Naive thymus-derived CD4-positive, alpha-beta T cell (primary cell): ENCODE results near the gene CLDN10. TPM values are rescaled to one million over a fixed set of nuclear protein-coding genes. Genes with fewer than 3 reads are reported as not detected.

ENCODE experiments used
- ATAC-seq: fragments of 150-1000 bp; cut with Tn5 transposase; 2 replicates; pipeline ENCODE4 v1.10.0; 2021; ENCODE audit warnings: mild to moderate bottlenecking, moderate library complexity
- CTCF ChIA-PET: fragments of 350-600 bp; sonication (Branson Sonifier 250); formaldehyde crosslinking; loops from one replicate; lab custom pipeline; 2021; ENCODE audit warnings: antibody characterized with exemption; lab: Charles Lee
- POLR2A ChIA-PET: fragments of 350-600 bp; sonication (Branson Sonifier 250); formaldehyde crosslinking; loops from one replicate; lab custom pipeline; 2021; ENCODE audit warnings: antibody characterized with exemption, inconsistent platforms; lab: Charles Lee
- DNase-seq, 9 donors: peaks; one replicate each; pipeline versions ENCODE4 v3.0.0 to v3.0.0-alpha.2; 2020 to 2022; ENCODE audit warnings: mixed read lengths in 1 of 9
- H3K27ac ChIP-seq: one replicate; pipeline ENCODE4 v1.7.0; 2013; ENCODE audit warnings: mild to moderate bottlenecking, low read depth, low read length, moderate library complexity
- H3K27me3 ChIP-seq, 2 donors: one replicate each; pipeline ENCODE4 v1.7.0; 2013; ENCODE audit warnings: low read length in 2 of 2, mild to moderate bottlenecking in 2 of 2, moderate library complexity in 2 of 2; ENCODE audit not compliant: control insufficient read depth in 2 of 2, insufficient read depth in 2 of 2
- H3K36me3 ChIP-seq, 3 experiments: 1 replicate in 2 of 3; 2 replicates in 1 of 3; pipeline ENCODE4 v1.7.0; 2013; ENCODE audit warnings: low read length in 3 of 3, mild to moderate bottlenecking in 3 of 3, moderate library complexity in 1 of 3; ENCODE audit not compliant: insufficient read depth in 3 of 3, control insufficient read depth in 2 of 3
- H3K4me1 ChIP-seq, 2 donors: one replicate each; pipeline ENCODE4 v1.7.0; 2013; ENCODE audit warnings: low read length in 2 of 2, mild to moderate bottlenecking in 2 of 2, moderate library complexity in 1 of 2; ENCODE audit not compliant: control insufficient read depth in 2 of 2, insufficient read depth in 2 of 2
- H3K4me3 ChIP-seq: 2 replicates; pipeline ENCODE4 v1.7.0; 2013; ENCODE audit warnings: mild to moderate bottlenecking, low read length
- H3K9me3 ChIP-seq, 3 experiments: 1 replicate in 2 of 3; 2 replicates in 1 of 3; pipeline ENCODE4 v1.7.0; 2013; ENCODE audit warnings: low read length in 3 of 3; ENCODE audit not compliant: control insufficient read depth in 2 of 3
- H3K27ac Mint-ChIP-seq, 9 donors: one replicate each; pipeline ENCODE4 v1.8.0; 2020 to 2022; ENCODE audit warnings: mixed read lengths in 9 of 9, mild to moderate bottlenecking in 8 of 9, moderate library complexity in 5 of 9, inconsistent platforms in 2 of 9
- H3K27me3 Mint-ChIP-seq, 5 donors: one replicate each; pipeline ENCODE4 v1.8.0; 2021 to 2022; ENCODE audit warnings: mixed read lengths in 5 of 5, mild to moderate bottlenecking in 1 of 5
- H3K36me3 Mint-ChIP-seq, 5 donors: one replicate each; pipeline ENCODE4 v1.8.0; 2020 to 2022; ENCODE audit warnings: mixed read lengths in 5 of 5, mild to moderate bottlenecking in 3 of 5, inconsistent platforms in 1 of 5
- H3K4me1 Mint-ChIP-seq, 7 donors: one replicate each; pipeline ENCODE4 v1.8.0; 2020 to 2022; ENCODE audit warnings: mixed read lengths in 7 of 7, mild to moderate bottlenecking in 3 of 7, inconsistent platforms in 1 of 7
- H3K4me3 Mint-ChIP-seq, 10 donors: one replicate each; pipeline ENCODE4 v1.8.0; 2020 to 2022; ENCODE audit warnings: mild to moderate bottlenecking in 10 of 10, mixed read lengths in 10 of 10, moderate library complexity in 6 of 10, inconsistent platforms in 2 of 10
- H3K9me3 Mint-ChIP-seq, 11 donors: one replicate each; pipeline ENCODE4 v1.8.0; 2020 to 2022; ENCODE audit warnings: mixed read lengths in 11 of 11, mild to moderate bottlenecking in 4 of 11, inconsistent platforms in 1 of 11, moderate library complexity in 1 of 11
- intact Hi-C, 2 donors: fragments of 100-400 bp; cut with micrococcal nuclease; formaldehyde crosslinking; loops; one replicate each; pipeline ENCODE4 v1.15.1; 2023
- polyA plus RNA-seq, 2 donors: library from polyadenylated mRNA; unstranded; fragments of 300-500 nt; fragmentation: Illumina TruSeq; gene quantifications; one replicate each; pipeline ENCODE4 v1.2.3, GENCODE V29; 2021
- total RNA-seq, 6 experiments: library from RNA in 5 of 6; stranded (reverse) in 5 of 6; gene quantifications; 1 replicate in 5 of 6; 2 replicates in 1 of 6; pipeline ENCODE4 v1.2.3 and lab custom pipeline; 2021 to 2026

The CLDN10 gene
- total and polyA plus RNA-seq, 7 experiments from 2014 or later = not detected

- peak; percentile 56 for ATAC-seq
These were observed 71.5 kb downstream of the CLDN10 start for GRCh38 chr13:95624020-95624419.

GRCh38 chr13:95626768-95627167, 74.2 kb downstream of the CLDN10 start:
- H3K27ac Mint-ChIP-seq = no peak overlapping the region
- no peaks in the 10 kb centered on the region for H3K9me3 Mint-ChIP-seq
- H3K36me3 Mint-ChIP-seq = no peaks in the 10 kb centered on the region
- ChIA-PET POLR2A (no interaction called here), CTCF (interaction anchor here (0.9 to 1.1 kb wide), 2 partner anchors 205 to 207 kb away, joined by 3 to 4 read pairs; no protein-coding TSS in a partner anchor)
- intact Hi-C loops = loop anchor here in 1 of 2 donors (10.0 kb wide), 1 partner anchor 1188 kb away; no protein-coding TSS in a partner anchor
- H3K27ac ChIP-seq = no peak overlapping the region
- no peaks in the 10 kb centered on the region for H3K4me1 ChIP-seq
- no peak for DNase-seq
- peaks cover 0 to 3% (median 0%) of the 10 kb centered on the region in 7 donors for H3K4me1 Mint-ChIP-seq
- H3K9me3 ChIP-seq = no peaks in the 10 kb centered on the region
- no peaks in the 10 kb centered on the region for H3K36me3 ChIP-seq
- ATAC-seq = no peak
- no peak overlapping the region for H3K4me3 ChIP-seq
- no peak overlapping the region for H3K4me3 Mint-ChIP-seq
- H3K27me3 Mint-ChIP-seq = peaks cover 22 to 34% (median 24%) of the 10 kb centered on the region in 5 donors
- no peaks in the 10 kb centered on the region for H3K27me3 ChIP-seq

More at GRCh38 chr13:95624020-95624419, 71.5 kb downstream of the CLDN10 start:
- peaks cover 0 to 3% (median 0%) of the 10 kb centered on the region in 7 donors for H3K4me1 Mint-ChIP-seq
- DNase-seq = peak in 5 of 9 donors; percentile 18 to 42 (median 29)
- no peak overlapping the region for H3K27ac Mint-ChIP-seq
- no peak overlapping the region for H3K4me3 ChIP-seq
- ChIA-PET CTCF (interaction anchor here (0.6 to 4.2 kb wide), 5 partner anchors 37 to 210 kb away, joined by 3 to 67 read pairs (median 4); no protein-coding TSS in a partner anchor), POLR2A (no interaction called here)
- no peaks in the 10 kb centered on the region for H3K36me3 ChIP-seq
- H3K27me3 Mint-ChIP-seq = peaks cover 15 to 32% (median 20%) of the 10 kb centered on the region in 5 donors
- no peak overlapping the region for H3K27ac ChIP-seq
- H3K9me3 Mint-ChIP-seq = no peaks in the 10 kb centered on the region
- H3K36me3 Mint-ChIP-seq = no peaks in the 10 kb centered on the region
- intact Hi-C loops = loop anchor here (1.0 to 10.0 kb wide), 6 partner anchors 36 to 1191 kb away; no protein-coding TSS in a partner anchor
- H3K4me1 ChIP-seq = no peaks in the 10 kb centered on the region
- H3K4me3 Mint-ChIP-seq = no peak overlapping the region
- no peaks in the 10 kb centered on the region for H3K9me3 ChIP-seq
- H3K27me3 ChIP-seq = no peaks in the 10 kb centered on the region

GRCh38 chr13:95627590-95627989, 75.1 kb downstream of the CLDN10 start:
- Mint-ChIP-seq H3K36me3 (no peaks in the 10 kb centered on the region), H3K4me3 (no peak overlapping the region), H3K27me3 (peaks cover 17 to 36% (median 21%) of the 10 kb centered on the region in 5 donors), H3K27ac (no peak overlapping the region), H3K4me1 (peaks cover 0 to under 1% (median 0%) of the 10 kb centered on the region in 7 donors), H3K9me3 (peaks cover 0 to 1% (median 0%) of the 10 kb centered on the region in 11 donors)
- DNase-seq (no peak), ATAC-seq (no peak)
- Histone ChIP-seq H3K4me3 (no peak overlapping the region), H3K27ac (no peak overlapping the region), H3K27me3 (no peaks in the 10 kb centered on the region), H3K36me3 (no peaks in the 10 kb centered on the region), H3K4me1 (no peaks in the 10 kb centered on the region), H3K9me3 (no peaks in the 10 kb centered on the region)
- POLR2A ChIA-PET = no interaction called here
- intact Hi-C loops = loop anchor here in 1 of 2 donors (10.0 kb wide), 1 partner anchor 1187 kb away; no protein-coding TSS in a partner anchor
- CTCF ChIA-PET = interaction anchor here (0.9 to 1.1 kb wide), 3 partner anchors 33 to 206 kb away, joined by 3 to 4 read pairs (median 3); no protein-coding TSS in a partner anchor

GRCh38 chr13:95628488-95628887, 76.0 kb downstream of the CLDN10 start:
- no peaks in the 10 kb centered on the region for H3K4me1 Mint-ChIP-seq
- CTCF ChIA-PET = interaction anchor here (0.7 to 0.9 kb wide), 2 partner anchors 13 to 32 kb away, joined by 3 read pairs; no protein-coding TSS in a partner anchor
- H3K9me3 ChIP-seq = no peaks in the 10 kb centered on the region
- H3K27ac Mint-ChIP-seq = no peak overlapping the region
- H3K36me3 Mint-ChIP-seq = no peaks in the 10 kb centered on the region
- peaks cover 15 to 33% (median 18%) of the 10 kb centered on the region in 5 donors for H3K27me3 Mint-ChIP-seq
- H3K27me3 ChIP-seq = no peaks in the 10 kb centered on the region
- no peak overlapping the region for H3K27ac ChIP-seq
- no peaks in the 10 kb centered on the region for H3K4me1 ChIP-seq
- ATAC-seq (no peak), DNase-seq (no peak)
- H3K9me3 Mint-ChIP-seq = peaks cover 0 to 1% (median 0%) of the 10 kb centered on the region in 11 donors
- intact Hi-C loops = loop anchor here in 1 of 2 donors (10.0 kb wide), 1 partner anchor 1186 kb away; no protein-coding TSS in a partner anchor
- POLR2A ChIA-PET = no interaction called here
- H3K4me3 ChIP-seq = no peak overlapping the region
- H3K4me3 Mint-ChIP-seq = no peak overlapping the region
- H3K36me3 ChIP-seq = no peaks in the 10 kb centered on the region

GRCh38 chr13:95629071-95629470, 76.6 kb downstream of the CLDN10 start:
- POLR2A ChIA-PET = no interaction called here

More at GRCh38 chr13:95629071-95629470, 76.6 kb downstream of the CLDN10 start:
- ATAC-seq (no peak), DNase-seq (no peak)
- no peaks in the 10 kb centered on the region for H3K4me1 Mint-ChIP-seq
- Histone ChIP-seq H3K4me3 (no peak overlapping the region), H3K36me3 (no peaks in the 10 kb centered on the region), H3K4me1 (no peaks in the 10 kb centered on the region), H3K9me3 (no peaks in the 10 kb centered on the region), H3K27ac (no peak overlapping the region), H3K27me3 (no peaks in the 10 kb centered on the region)
- CTCF ChIA-PET = interaction anchor here (0.7 kb wide), 1 partner anchor 13 kb away, joined by 3 read pairs; no protein-coding TSS in a partner anchor
- intact Hi-C loops = loop anchor here in 1 of 2 donors (10.0 kb wide), 1 partner anchor 1186 kb away; no protein-coding TSS in a partner anchor
- H3K9me3 Mint-ChIP-seq = peaks cover 0 to 1% (median 0%) of the 10 kb centered on the region in 11 donors
- H3K36me3 Mint-ChIP-seq = no peaks in the 10 kb centered on the region
- H3K27ac Mint-ChIP-seq = no peak overlapping the region
- H3K4me3 Mint-ChIP-seq = no peak overlapping the region
- peaks cover 15 to 35% (median 20%) of the 10 kb centered on the region in 5 donors for H3K27me3 Mint-ChIP-seq
